HepG2 (cell line): Measurements from ENCODE around the gene FGF2. TPM values are rescaled to one million over a fixed set of nuclear protein-coding genes. Genes with fewer than 3 reads are reported as not detected.

Experiments
- FLYWCH1 ChIP-seq: sonication (generic); formaldehyde crosslinking; IDR thresholded peaks from 2 replicates; pipeline ENCODE4 v1.8.1; 2023; ENCODE audit warnings: mild to moderate bottlenecking, missing genetic modification reagents
- KDM4B ChIP-seq: sonication (generic); formaldehyde crosslinking; IDR thresholded peaks from 2 replicates; pipeline ENCODE4 v1.4.0; 2020; ENCODE audit warnings: missing genetic modification reagents
- KLF15 ChIP-seq: sonication (generic); formaldehyde crosslinking; IDR thresholded peaks from 2 replicates; pipeline ENCODE4 v1.8.1; 2023; ENCODE audit warnings: borderline replicate concordance, mild to moderate bottlenecking, inconsistent platforms, missing genetic modification reagents, mixed read lengths
- MED8 ChIP-seq: sonication (generic); formaldehyde crosslinking; IDR thresholded peaks from 2 replicates; pipeline ENCODE4 v1.8.1; 2023; ENCODE audit warnings: mild to moderate bottlenecking, missing genetic modification reagents; ENCODE audit not compliant: insufficient replicate concordance
- MLXIP ChIP-seq: sonication (generic); formaldehyde crosslinking; IDR thresholded peaks from 2 replicates; pipeline ENCODE4 v1.9.0; 2021; ENCODE audit warnings: missing genetic modification reagents, borderline replicate concordance
- SCMH1 ChIP-seq: sonication (generic); formaldehyde crosslinking; IDR thresholded peaks from 2 replicates; pipeline ENCODE4 v1.9.0; 2021; ENCODE audit warnings: missing genetic modification reagents, mild to moderate bottlenecking, borderline replicate concordance
- THAP7 ChIP-seq: sonication (generic); formaldehyde crosslinking; IDR thresholded peaks from 2 replicates; pipeline ENCODE4 v1.8.1; 2023; ENCODE audit warnings: mild to moderate bottlenecking, missing genetic modification reagents
- ZNF33A ChIP-seq: sonication (generic); formaldehyde crosslinking; IDR thresholded peaks from 2 replicates; pipeline ENCODE4 v1.5.1; 2020; ENCODE audit warnings: missing genetic modification reagents, mild to moderate bottlenecking, moderate library complexity, borderline replicate concordance
- ZNF891 ChIP-seq: sonication (generic); formaldehyde crosslinking; IDR thresholded peaks from 2 replicates; pipeline ENCODE4 v1.5.0; 2020; ENCODE audit warnings: mild to moderate bottlenecking, missing genetic modification reagents
- polyA plus RNA-seq, 8 experiments: library from polyadenylated mRNA; depleted of rRNA in 3 of 8; stranded (reverse) in 7 of 8; unstranded in 1 of 8; fragments of >200 nt; fragmentation: Illumina TruSeq in 4 of 8; extraction: Trizol in 4 of 8; gene quantifications; 2 replicates each; pipeline versions ENCODE4 v1.2.1 to v1.2.3, GENCODE V29; 2011 to 2016; ENCODE audit warnings: low read depth in 4 of 8, missing spikeins in 1 of 8, mixed read lengths in 1 of 8; ENCODE audit not compliant: insufficient read depth in 1 of 8
- total RNA-seq, 5 experiments: library from RNA; depleted of rRNA; stranded (reverse); fragments of >200 nt; fragmentation: Illumina TruSeq; extraction: Trizol; gene quantifications; 2 replicates each; pipeline ENCODE4 v1.2.3, GENCODE V29; 2016; ENCODE audit warnings: low read depth in 1 of 5
- TF ChIP-seq, protein P1 (sequence below): sonication (generic); formaldehyde crosslinking; conservative IDR thresholded peaks from 2 replicates; pipeline ENCODE4 v1.4.0; 2020; ENCODE audit warnings: mild to moderate bottlenecking, missing genetic modification reagents, moderate library complexity
- TF ChIP-seq, protein P2 (sequence below): conservative IDR thresholded peaks from 2 replicates; pipeline ENCODE4 v1.6.1; 2018; ENCODE audit warnings: missing genetic modification reagents

FGF2 gene
- total and polyA plus RNA-seq, 2 of the 13 experiments (the other 11 are each of a cell fraction or from before 2014, with no cell fraction given): 0.01 to 0.02 TPM

DNA sequence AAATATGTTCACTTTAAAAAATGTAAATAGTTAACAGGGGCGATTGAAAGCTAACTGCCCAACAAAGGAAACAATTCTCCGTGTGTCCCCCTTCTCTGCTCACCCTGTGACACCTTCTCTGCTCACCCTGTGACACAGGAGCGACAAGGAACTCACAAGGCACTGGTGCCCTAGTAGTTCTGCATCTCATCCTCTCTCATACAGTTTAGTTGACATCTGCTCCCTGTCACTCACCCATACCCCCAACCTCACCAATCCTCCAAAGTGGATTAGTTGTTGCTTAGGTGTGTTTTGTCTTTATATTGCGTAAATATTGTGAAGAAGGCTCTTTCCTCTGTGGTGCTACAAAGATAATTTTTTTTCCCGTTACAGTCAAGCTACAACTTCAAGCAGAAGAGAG lies 49.3 kb downstream of the FGF2 start (continued):
- TF ChIP-seq SCMH1 (CRISPR knock-in tag) (no peak), KDM4B (no peak), MED8 (CRISPR knock-in tag) (no peak), MLXIP (CRISPR knock-in tag) (no peak), ZNF33A (CRISPR knock-in tag) (no peak), ZNF891 (CRISPR knock-in tag) (no peak), FLYWCH1 (CRISPR knock-in tag) (no peak), THAP7 (CRISPR knock-in tag) (no peak), KLF15 (CRISPR knock-in tag) (no peak)
- TF ChIP-seq, protein P1, sequence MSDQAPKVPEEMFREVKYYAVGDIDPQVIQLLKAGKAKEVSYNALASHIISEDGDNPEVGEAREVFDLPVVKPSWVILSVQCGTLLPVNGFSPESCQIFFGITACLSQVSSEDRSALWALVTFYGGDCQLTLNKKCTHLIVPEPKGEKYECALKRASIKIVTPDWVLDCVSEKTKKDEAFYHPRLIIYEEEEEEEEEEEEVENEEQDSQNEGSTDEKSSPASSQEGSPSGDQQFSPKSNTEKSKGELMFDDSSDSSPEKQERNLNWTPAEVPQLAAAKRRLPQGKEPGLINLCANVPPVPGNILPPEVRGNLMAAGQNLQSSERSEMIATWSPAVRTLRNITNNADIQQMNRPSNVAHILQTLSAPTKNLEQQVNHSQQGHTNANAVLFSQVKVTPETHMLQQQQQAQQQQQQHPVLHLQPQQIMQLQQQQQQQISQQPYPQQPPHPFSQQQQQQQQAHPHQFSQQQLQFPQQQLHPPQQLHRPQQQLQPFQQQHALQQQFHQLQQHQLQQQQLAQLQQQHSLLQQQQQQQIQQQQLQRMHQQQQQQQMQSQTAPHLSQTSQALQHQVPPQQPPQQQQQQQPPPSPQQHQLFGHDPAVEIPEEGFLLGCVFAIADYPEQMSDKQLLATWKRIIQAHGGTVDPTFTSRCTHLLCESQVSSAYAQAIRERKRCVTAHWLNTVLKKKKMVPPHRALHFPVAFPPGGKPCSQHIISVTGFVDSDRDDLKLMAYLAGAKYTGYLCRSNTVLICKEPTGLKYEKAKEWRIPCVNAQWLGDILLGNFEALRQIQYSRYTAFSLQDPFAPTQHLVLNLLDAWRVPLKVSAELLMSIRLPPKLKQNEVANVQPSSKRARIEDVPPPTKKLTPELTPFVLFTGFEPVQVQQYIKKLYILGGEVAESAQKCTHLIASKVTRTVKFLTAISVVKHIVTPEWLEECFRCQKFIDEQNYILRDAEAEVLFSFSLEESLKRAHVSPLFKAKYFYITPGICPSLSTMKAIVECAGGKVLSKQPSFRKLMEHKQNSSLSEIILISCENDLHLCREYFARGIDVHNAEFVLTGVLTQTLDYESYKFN: no peak
- TF ChIP-seq, protein P2, sequence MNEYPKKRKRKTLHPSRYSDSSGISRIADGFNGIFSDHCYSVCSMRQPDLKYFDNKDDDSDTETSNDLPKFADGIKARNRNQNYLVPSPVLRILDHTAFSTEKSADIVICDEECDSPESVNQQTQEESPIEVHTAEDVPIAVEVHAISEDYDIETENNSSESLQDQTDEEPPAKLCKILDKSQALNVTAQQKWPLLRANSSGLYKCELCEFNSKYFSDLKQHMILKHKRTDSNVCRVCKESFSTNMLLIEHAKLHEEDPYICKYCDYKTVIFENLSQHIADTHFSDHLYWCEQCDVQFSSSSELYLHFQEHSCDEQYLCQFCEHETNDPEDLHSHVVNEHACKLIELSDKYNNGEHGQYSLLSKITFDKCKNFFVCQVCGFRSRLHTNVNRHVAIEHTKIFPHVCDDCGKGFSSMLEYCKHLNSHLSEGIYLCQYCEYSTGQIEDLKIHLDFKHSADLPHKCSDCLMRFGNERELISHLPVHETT: no peak
